HG02610 (cell line): Measurements from ENCODE around the gene RPL3.

Experiments used
- ATAC-seq: cut with Tn5 transposase; IDR thresholded peaks from one replicate; pipeline ENCODE4 v1.9.1; 2021; ENCODE audit warnings: mild to moderate bottlenecking, moderate library complexity; ENCODE audit not compliant: unreplicated experiment

RPL3 gene

GRCh38 chr22:39301108-39301507, 18.3 kb downstream of the RPL3 start:
- no peak for ATAC-seq

GRCh38 chr22:39300186-39300830, 19.1 kb downstream of the RPL3 start:
- no peak for ATAC-seq

GRCh38 chr22:39299829-39300178, 19.6 kb downstream of the RPL3 start:
- no peak for ATAC-seq

GRCh38 chr22:39298241-39298987, 21.0 kb downstream of the RPL3 start:
- ATAC-seq: no peak

GRCh38 chr22:39297490-39298240, 21.8 kb downstream of the RPL3 start:
- no peak for ATAC-seq

GRCh38 chr22:39296981-39297489, 22.4 kb downstream of the RPL3 start:
- no peak for ATAC-seq

GRCh38 chr22:39296535-39296934, 22.9 kb downstream of the RPL3 start:
- ATAC-seq: no peak

GRCh38 chr22:39294571-39295468, 24.6 kb downstream of the RPL3 start:
- no peak for ATAC-seq

GRCh38 chr22:39293766-39294368, 25.6 kb downstream of the RPL3 start:
- ATAC-seq: no peak

GRCh38 chr22:39292561-39293074, 26.8 kb downstream of the RPL3 start:
- no peak for ATAC-seq

GRCh38 chr22:39292031-39292462, 27.4 kb downstream of the RPL3 start:
- no peak for ATAC-seq

GRCh38 chr22:39291523-39291922, 27.9 kb downstream of the RPL3 start:
- ATAC-seq: no peak

GRCh38 chr22:39290724-39291161, 28.7 kb downstream of the RPL3 start:
- ATAC-seq: no peak

GRCh38 chr22:39289975-39290720, 29.3 kb downstream of the RPL3 start:
- no peak for ATAC-seq

- no peak for ATAC-seq
These were observed 29.9 kb downstream of the RPL3 start for GRCh38 chr22:39289533-39289932.

GRCh38 chr22:39288135-39288898, 31.1 kb downstream of the RPL3 start:
- ATAC-seq: no peak

GRCh38 chr22:39287076-39287725, 32.2 kb downstream of the RPL3 start:
- no peak for ATAC-seq

- ATAC-seq: no peak
These were observed 34.4 kb downstream of the RPL3 start for GRCh38 chr22:39284983-39285382.
